HG02571 (cell line): Measurements from ENCODE around the gene PMIS2.

Experiments used
- ATAC-seq: cut with Tn5 transposase; IDR thresholded peaks from one replicate; pipeline ENCODE4 v1.9.1; 2021; ENCODE audit warnings: mild to moderate bottlenecking, moderate library complexity; ENCODE audit not compliant: unreplicated experiment

PMIS2 gene

DNA sequence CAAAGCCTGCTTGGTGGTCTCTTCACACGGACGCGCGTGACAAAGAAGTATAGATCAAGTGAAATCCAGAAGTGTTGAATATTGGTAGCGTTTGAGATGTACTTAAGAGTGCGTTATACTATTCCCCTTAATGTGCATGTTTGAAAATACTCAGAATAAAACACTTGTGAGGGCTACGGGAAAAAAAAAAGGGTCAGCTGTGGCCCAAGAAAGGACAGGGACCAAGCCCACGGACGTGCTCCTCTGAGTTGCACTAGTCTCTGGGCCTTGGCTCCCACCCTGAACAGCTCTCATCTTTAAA lies 42.2 kb downstream of the PMIS2 start:
- ATAC-seq = no peak

GRCh38 chr19:35628565-35629331 lies 42.8 kb downstream of the PMIS2 start, which contains the start of gene RBM42:
Gene RBM42, plus strand, starts transcription at chr19:35629036. Its CDS starts 118 bp downstream, at chr19:35629154.
- ATAC-seq = peak; percentile 95

DNA sequence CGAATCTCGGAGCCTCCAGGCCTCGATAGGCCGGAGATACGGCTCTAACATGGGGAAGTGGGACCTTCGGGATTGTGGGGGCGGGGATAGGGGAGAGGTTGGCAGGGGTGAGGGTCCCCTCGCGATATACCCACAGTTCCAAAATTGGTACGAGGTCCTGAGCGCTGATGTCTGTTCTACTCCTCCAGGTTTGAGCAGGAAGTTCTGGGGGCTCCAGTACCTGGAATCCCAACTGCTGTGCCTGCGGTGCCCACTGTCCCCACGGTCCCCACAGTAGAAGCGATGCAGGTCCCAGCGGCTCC lies 43.3 kb downstream of the PMIS2 start:
- ATAC-seq = peak; percentile 6

GRCh38 chr19:35633727-35634440 lies 47.9 kb downstream of the PMIS2 start:
- no peak for ATAC-seq

GRCh38 chr19:35636651-35637050 lies 50.7 kb downstream of the PMIS2 start:
- no peak for ATAC-seq
